ENCODE data around the gene TANC2.
"Not testable (repeated sequence)": the region's sequence is repeated elsewhere in the genome, so short reads cannot be mapped to it uniquely, and the experiment has no call there.

Gene TANC2

DNA sequence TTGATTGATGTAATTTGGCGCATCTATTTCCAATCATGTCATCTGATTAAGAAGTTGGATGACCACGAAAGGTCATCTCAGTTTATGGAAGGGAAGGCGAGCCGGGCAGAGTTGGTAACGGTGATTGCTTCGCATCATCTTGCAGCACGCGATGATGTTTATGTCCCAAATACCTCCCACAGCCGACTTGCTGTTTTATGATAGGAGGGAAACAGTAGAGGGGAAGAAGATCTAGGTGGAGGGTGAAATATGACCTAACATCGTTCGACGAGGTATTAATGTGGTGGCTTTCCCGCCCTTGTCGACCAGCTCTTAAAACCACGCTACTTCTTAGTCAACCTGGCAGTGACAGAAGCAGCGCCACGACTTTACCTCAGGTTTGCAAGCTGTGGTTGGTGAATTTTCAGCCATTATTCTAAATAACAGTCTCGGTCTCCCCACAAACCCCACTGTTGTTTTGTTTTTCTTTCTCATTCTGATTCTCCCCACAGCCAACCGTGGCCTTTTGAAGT, 805 bp upstream of the TANC2 start:
- DNase-seq: no peak

- peak; percentile 65 for DNase-seq
These were observed 580 bp downstream of the TANC2 start for GRCh38 chr17:62966426-62967204.

DNA sequence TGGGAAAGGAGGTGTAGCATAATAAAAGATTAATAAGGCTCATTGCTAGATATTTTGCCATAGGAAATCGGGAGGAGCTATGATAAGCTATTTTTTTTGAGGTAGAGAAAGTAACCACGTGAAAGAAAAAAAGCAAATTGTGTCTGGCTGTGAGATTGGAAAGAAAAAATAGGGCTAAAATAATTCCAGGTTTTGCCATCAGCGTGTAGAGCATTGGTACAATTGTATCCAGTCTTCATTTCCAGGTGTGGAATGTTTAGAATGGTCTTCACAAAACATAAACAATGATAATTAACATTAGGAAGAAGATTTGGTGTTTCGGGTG, 1.1 kb downstream of the TANC2 start:
- DNase-seq: no peak

- peak; percentile 87 for DNase-seq
These were observed 2.4 kb downstream of the TANC2 start for GRCh38 chr17:62968445-62968923.

DNA sequence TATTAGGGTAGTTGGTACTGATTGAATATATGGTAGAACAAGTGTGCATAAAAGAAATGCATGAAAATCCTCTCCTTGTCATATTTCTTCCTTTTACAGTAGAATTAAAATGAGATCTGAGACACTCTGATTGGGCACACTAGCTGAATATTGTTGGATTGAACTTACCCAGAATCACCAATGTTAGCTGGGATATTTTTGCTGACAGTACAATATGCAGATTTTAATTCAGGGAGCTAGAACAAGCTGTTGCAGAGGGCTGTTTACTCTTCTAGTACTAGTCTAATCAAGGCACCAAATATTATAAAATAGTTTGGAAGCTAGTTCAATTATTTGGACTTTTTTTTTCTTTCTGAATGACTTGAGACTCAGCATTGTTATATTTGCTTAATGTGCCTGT, 4.6 kb downstream of the TANC2 start:
- no peak for DNase-seq

GRCh38 chr17:62971853-62972252, 5.8 kb downstream of the TANC2 start:
- no peak for DNase-seq

DNA sequence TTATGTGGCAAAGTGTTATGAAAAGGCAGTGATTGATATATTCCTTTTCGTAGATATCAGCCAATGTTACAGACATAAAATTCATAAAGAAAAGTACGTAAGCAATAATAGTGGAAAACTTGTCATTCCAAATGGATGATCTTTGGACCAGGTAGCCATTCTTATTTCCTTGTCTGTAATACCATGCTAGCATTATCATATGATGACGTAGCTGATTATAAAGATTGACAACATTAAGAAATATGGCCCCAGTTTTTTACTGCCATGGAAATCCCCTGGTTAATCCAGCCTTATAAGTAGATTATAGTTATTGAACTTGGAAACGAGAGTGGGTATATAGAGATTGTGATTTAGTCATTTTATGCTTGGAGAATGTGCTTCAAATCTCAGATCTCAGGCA, 8.8 kb downstream of the TANC2 start:
- DNase-seq: no peak

DNA sequence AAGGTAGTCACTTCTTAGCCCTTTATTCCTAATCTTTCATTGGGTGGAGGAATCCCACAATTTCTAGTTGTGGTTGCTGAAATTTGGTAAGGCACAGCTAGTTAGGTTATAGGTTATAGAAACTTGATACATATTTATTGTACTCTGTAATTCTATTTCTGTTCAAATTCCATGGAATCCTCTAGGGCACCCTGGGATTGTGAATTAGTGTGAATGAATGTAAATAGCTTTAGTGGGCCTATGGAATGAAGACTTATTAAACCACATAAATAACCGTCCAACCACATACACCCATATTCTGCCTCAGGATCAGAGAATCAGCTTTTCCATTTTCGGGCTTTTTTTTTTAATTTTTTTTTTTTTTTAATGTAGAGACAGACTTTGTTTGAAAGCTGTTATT, 9.2 kb downstream of the TANC2 start:
- no peak for DNase-seq

- DNase-seq: not testable (repeated sequence)
These were observed 10.7 kb downstream of the TANC2 start for GRCh38 chr17:62976643-62977231.

DNA sequence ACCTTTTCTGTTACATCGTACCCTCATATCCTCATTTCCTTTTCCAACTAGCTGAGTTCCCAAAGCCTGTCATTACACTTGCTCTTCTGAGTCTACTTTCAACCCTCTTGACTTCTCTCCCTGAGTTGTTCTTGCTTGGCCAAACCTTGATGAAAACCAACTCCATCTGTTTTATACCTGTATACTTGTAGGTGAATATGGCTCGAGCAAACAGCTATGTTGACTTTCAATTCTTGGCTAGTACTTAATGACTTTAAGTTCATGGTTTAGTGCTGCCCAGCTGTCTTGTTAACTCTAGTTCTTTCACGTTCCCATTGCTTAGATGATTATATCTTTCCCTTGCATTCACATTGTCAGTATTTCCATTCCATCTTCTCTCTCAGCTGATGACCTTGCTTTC, 14.8 kb downstream of the TANC2 start:
- no peak for DNase-seq

GRCh38 chr17:62981933-62982332, 15.9 kb downstream of the TANC2 start:
- DNase-seq: no peak

- DNase-seq: no peak
These were observed 18.8 kb downstream of the TANC2 start for GRCh38 chr17:62984801-62985200.

- no peak for DNase-seq
These were observed 20.5 kb downstream of the TANC2 start for GRCh38 chr17:62986549-62986948.

- no peak for DNase-seq
These were observed 21.1 kb downstream of the TANC2 start for GRCh38 chr17:62987136-62987535.

DNA sequence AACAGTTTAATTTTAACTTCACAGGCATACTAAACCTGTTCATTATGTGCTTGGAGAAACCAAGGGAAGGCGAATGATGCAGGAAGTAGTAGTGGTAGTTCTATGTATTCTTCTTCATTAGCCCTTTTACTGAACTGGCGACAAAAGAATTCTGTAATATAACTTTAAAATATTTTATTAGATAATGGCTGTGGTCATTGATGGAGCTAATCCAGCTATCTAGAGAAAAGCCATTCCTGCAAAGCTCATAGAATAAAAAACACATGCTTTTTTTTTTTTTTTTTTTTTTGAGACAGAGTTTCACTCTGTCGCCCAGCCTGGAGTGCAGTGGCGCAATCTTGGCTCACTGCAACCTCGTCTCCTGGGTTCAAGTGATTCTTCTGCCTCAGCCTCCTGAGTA, 23.5 kb downstream of the TANC2 start:
- DNase-seq: no peak

- no peak for DNase-seq
These were observed 28.9 kb downstream of the TANC2 start for GRCh38 chr17:62994931-62995330.

DNA sequence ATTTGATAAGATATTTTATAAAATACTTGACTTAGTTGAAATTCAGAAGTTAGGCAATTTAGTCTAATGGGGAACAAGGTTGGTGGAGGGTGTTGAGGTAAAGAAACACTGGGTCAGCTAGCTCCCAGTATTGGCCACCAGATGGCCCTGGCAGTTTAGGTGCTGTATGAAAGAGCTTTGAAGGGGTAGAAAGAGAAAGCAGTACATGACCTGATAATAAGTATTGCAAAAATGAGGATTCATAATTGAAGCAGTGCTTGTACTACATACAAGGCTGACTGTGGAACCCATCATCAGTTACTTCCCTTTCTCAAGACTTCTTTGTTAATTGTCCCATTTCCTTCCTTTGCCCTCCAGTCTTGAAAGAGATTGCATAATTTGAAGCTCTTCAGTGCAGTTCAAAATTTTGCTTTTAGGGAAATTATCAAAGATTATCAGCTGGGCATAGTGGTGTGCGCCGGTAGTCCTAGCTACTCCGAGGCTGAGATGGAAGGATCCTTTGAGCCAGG, 29.4 kb downstream of the TANC2 start:
- DNase-seq: peak; percentile 40

GRCh38 chr17:62996221-62996620, 30.2 kb downstream of the TANC2 start:
- no peak for DNase-seq

GRCh38 chr17:62998166-62998565, 32.1 kb downstream of the TANC2 start:
- DNase-seq: no peak

GRCh38 chr17:62998665-62999393, 32.8 kb downstream of the TANC2 start:
- DNase-seq: no peak

DNA sequence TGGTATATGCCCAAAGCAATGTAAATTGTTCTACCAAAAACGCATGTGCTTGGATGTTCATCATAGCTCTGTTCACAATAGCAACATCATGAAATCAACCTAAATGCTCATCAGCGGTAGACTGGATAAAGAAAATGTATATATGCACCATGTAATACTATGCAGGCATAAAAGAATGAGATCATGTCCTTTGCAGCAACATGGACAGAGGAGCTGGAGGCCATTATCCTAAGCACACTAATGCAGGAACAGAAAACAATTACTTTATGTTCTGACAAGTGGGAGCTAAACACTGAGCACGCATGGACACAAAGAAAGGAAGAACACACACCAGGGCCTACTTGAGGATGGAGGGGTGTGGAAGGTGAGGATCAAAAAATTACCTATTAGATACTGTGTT, 33.7 kb downstream of the TANC2 start:
- DNase-seq: no peak

GRCh38 chr17:63001689-63002394, 35.8 kb downstream of the TANC2 start:
- DNase-seq: no peak

GRCh38 chr17:63002625-63003024, 36.6 kb downstream of the TANC2 start:
- no peak for DNase-seq

All from NCI-H1105 treated with DMSO at 0.1 percent for 48 hours (cell line).